Naive B cell (primary cell): Measurements from ENCODE around the gene ZSWIM5. TPM values are rescaled to one million over a fixed set of nuclear protein-coding genes. Genes with fewer than 3 reads are reported as not detected.
A peak's percentile ranks its signal among the peaks of the same experiment; 100 is the strongest.
"Not testable (repeated sequence)": the region's sequence is repeated elsewhere in the genome, so short reads cannot be mapped to it uniquely, and the experiment has no call there.

ENCODE experiments used
- ATAC-seq, 2 donors: fragments of 150-1000 bp; cut with Tn5 transposase; 2 replicates each; pipeline ENCODE4 v1.10.0; 2021; ENCODE audit warnings: low read depth in 2 of 2, mild to moderate bottlenecking in 2 of 2, moderate library complexity in 2 of 2
- DNase-seq: peaks from one replicate; pipeline ENCODE4 v3.0.0; 2022
- H3K27ac Mint-ChIP-seq, 6 donors: one replicate each; pipeline ENCODE4 v1.8.0; 2020 to 2022; ENCODE audit warnings: mild to moderate bottlenecking in 6 of 6, mixed read lengths in 6 of 6, moderate library complexity in 5 of 6, inconsistent platforms in 2 of 6
- H3K27me3 Mint-ChIP-seq, 3 donors: one replicate each; pipeline ENCODE4 v1.8.0; 2021 to 2022; ENCODE audit warnings: mixed read lengths in 3 of 3, mild to moderate bottlenecking in 1 of 3
- H3K36me3 Mint-ChIP-seq, 2 donors: one replicate each; pipeline ENCODE4 v1.8.0; 2020 to 2022; ENCODE audit warnings: mixed read lengths in 2 of 2, inconsistent platforms in 1 of 2, mild to moderate bottlenecking in 1 of 2
- H3K4me1 Mint-ChIP-seq, 3 donors: one replicate each; pipeline ENCODE4 v1.8.0; 2020 to 2022; ENCODE audit warnings: mixed read lengths in 3 of 3, inconsistent platforms in 1 of 3, mild to moderate bottlenecking in 1 of 3, moderate library complexity in 1 of 3
- H3K4me3 Mint-ChIP-seq, 8 donors: one replicate each; pipeline ENCODE4 v1.8.0; 2020 to 2022; ENCODE audit warnings: mild to moderate bottlenecking in 8 of 8, mixed read lengths in 8 of 8, moderate library complexity in 8 of 8, inconsistent platforms in 2 of 8
- H3K9me3 Mint-ChIP-seq, 7 donors: one replicate each; pipeline ENCODE4 v1.8.0; 2020 to 2022; ENCODE audit warnings: mixed read lengths in 7 of 7, mild to moderate bottlenecking in 5 of 7, inconsistent platforms in 2 of 7, moderate library complexity in 1 of 7
- polyA plus RNA-seq, 6 donors: library from polyadenylated mRNA; unstranded; fragments of 300-500 nt; fragmentation: Illumina TruSeq; gene quantifications; one replicate each; pipeline ENCODE4 v1.2.3, GENCODE V29; 2021; ENCODE audit warnings: low read depth in 6 of 6

The ZSWIM5 gene
- polyA plus RNA-seq, 6 donors from 2014 or later, result 0.07 to 0.11 TPM; not detected in 4

DNA sequence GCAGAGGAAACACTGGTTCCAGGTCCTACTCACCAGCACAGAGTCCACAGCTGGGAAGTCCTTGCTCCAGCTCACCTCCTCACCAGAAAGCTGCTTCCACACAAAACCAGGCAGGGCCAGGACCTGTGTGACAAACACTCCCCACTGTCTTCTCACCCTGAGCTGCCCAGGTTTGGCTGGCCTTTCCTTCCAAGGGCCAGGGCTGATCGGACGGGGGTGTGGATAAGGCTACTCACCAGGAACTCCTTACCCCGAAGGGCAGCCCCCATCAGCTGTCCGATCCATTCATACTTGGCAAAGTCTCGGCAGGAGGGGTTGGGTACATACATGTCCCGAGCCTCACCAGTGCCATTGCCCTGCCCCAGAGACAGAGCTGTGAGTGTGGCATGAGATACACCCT is 200.6 kb downstream of the ZSWIM5 start:
- H3K27me3 Mint-ChIP-seq, result no peaks in the 10 kb centered on the region
- DNase-seq (no peak), ATAC-seq (no peak)
- peaks cover 9 to 56% of the 10 kb centered on the region in 2 donors for H3K36me3 Mint-ChIP-seq
- no peaks in the 10 kb centered on the region for H3K9me3 Mint-ChIP-seq
- no peak overlapping the region for H3K27ac Mint-ChIP-seq
- no peak overlapping the region for H3K4me3 Mint-ChIP-seq
- peaks cover 26 to 31% (median 29%) of the 10 kb centered on the region in 3 donors for H3K4me1 Mint-ChIP-seq

DNA sequence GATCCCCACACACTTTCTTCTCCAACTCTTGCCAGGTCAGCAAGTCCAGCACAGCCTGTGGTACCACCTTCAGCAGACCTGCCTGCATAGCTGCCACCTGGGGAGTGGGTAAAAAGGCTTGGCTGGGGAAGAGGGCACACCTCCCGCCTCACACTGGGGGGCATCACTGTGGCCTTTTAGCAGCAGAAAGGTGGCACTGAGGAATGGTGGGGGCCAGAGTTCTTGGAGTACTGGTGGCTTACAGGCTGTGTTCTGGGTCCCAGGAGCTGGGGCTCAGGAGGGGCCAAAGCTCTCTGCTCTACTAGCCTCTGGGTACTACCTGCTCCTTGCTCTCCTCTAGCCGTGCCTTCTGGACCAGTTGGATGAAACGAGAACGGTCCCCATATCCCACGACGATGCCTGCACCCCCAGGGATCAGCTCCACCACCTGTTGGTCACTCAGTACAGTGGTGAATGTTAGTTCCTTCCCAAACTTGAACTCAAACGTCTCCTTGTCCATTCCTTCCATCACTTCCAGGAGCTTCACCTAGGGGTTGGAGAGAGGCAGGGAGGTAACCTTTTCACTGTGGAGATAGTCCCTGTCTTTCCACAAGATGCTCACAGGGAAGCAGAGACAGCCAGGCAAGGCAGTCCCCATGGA is 202.0 kb downstream of the ZSWIM5 start:
- Mint-ChIP-seq H3K4me3 (no peak overlapping the region), H3K27ac (peak overlapping the region in 2 of 6 donors; percentile 14 to 95), H3K4me1 (peaks cover 13 to 22% (median 19%) of the 10 kb centered on the region in 3 donors), H3K36me3 (peaks cover 9 to 56% of the 10 kb centered on the region in 2 donors), H3K9me3 (no peaks in the 10 kb centered on the region), H3K27me3 (no peaks in the 10 kb centered on the region)
- DNase-seq (no peak), ATAC-seq (no peak)

GRCh38 chr1:45003741-45004140 is 202.7 kb downstream of the ZSWIM5 start:
- H3K27ac Mint-ChIP-seq, result no peak overlapping the region
- ATAC-seq, result no peak
- H3K4me1 Mint-ChIP-seq, result peaks cover 7 to 15% (median 13%) of the 10 kb centered on the region in 3 donors
- peaks cover 9 to 50% of the 10 kb centered on the region in 2 donors for H3K36me3 Mint-ChIP-seq
- DNase-seq, result no peak
- no peaks in the 10 kb centered on the region for H3K27me3 Mint-ChIP-seq
- H3K4me3 Mint-ChIP-seq, result no peak overlapping the region
- no peaks in the 10 kb centered on the region for H3K9me3 Mint-ChIP-seq

GRCh38 chr1:45002650-45003645 is 203.5 kb downstream of the ZSWIM5 start:
- H3K27ac Mint-ChIP-seq, result peak overlapping the region in 4 of 6 donors; percentile 12 to 60 (median 54)
- H3K4me3 Mint-ChIP-seq, result peak overlapping the region in 1 of 8 donors; percentile 23
- DNase-seq, result no peak
- no peaks in the 10 kb centered on the region for H3K27me3 Mint-ChIP-seq
- H3K36me3 Mint-ChIP-seq, result peaks cover 9 to 45% of the 10 kb centered on the region in 2 donors
- ATAC-seq, result no peak
- H3K9me3 Mint-ChIP-seq, result no peaks in the 10 kb centered on the region
- peaks cover 3 to 12% (median 7%) of the 10 kb centered on the region in 3 donors for H3K4me1 Mint-ChIP-seq

DNA sequence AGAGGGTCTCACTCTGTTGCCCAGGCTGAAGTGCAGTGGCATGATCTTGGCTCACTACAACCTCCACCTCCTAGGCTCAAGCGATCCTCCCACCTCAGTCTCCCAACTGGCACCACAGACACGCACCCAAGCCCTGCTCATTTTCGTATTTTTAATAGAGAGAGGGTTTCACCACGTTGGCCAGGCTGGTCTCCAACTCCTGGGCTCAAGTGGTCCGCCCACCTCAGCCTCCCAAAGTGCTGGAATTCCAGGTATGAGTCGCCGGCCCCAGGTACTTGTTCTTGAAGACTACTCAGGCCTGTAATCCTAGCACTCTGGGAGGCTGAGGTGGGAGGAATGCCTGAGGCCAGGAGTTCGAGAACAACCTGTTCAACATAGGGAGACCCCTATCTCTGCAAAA is 204.8 kb downstream of the ZSWIM5 start:
- H3K36me3 Mint-ChIP-seq, result peaks cover 9 to 33% of the 10 kb centered on the region in 2 donors
- H3K4me3 Mint-ChIP-seq, ATAC-seq, H3K9me3 Mint-ChIP-seq, DNase-seq, H3K27me3 Mint-ChIP-seq: not testable (repeated sequence)
- H3K27ac Mint-ChIP-seq, result peak overlapping the region in 1 of 6 donors; percentile 26
- peaks cover 0 to 12% (median 7%) of the 10 kb centered on the region in 3 donors for H3K4me1 Mint-ChIP-seq

DNA sequence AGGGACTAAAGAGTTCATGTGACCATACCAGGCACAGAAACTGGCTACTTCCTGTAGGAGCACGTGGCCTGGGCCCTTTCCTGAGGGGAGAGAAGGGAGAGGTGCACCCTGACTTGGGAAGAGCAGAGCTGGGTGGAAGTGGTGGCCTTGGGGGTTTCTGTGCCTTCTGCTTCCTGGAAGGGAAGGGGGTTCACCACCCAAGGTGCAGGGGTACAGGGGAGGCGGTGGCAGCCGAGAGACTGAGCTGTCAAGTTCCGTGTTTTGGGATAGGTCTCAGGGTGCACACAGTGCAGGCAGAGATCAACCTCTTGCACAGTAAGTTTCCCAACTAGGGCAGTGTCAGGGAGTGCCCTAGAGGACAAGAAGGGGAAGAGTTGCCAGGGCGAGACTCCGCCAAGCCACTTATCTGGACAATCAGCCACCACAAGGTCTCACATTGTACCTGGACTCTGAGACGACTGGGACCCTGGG is 205.4 kb downstream of the ZSWIM5 start:
- ATAC-seq, result no peak
- Mint-ChIP-seq H3K36me3 (peaks cover 9 to 33% of the 10 kb centered on the region in 2 donors), H3K9me3 (no peaks in the 10 kb centered on the region), H3K27me3 (no peaks in the 10 kb centered on the region), H3K4me1 (peaks cover 0 to 12% (median 7%) of the 10 kb centered on the region in 3 donors), H3K27ac (peak overlapping the region in 1 of 6 donors; percentile 26), H3K4me3 (no peak overlapping the region)
- no peak for DNase-seq

GRCh38 chr1:44999232-44999631 is 207.2 kb downstream of the ZSWIM5 start:
- no peak for DNase-seq
- ATAC-seq, result no peak
- peaks cover 0 to 12% (median 7%) of the 10 kb centered on the region in 3 donors for H3K4me1 Mint-ChIP-seq
- no peaks in the 10 kb centered on the region for H3K27me3 Mint-ChIP-seq
- H3K4me3 Mint-ChIP-seq, result no peak overlapping the region
- no peaks in the 10 kb centered on the region for H3K9me3 Mint-ChIP-seq
- no peak overlapping the region for H3K27ac Mint-ChIP-seq
- peaks cover 9 to 18% of the 10 kb centered on the region in 2 donors for H3K36me3 Mint-ChIP-seq

DNA sequence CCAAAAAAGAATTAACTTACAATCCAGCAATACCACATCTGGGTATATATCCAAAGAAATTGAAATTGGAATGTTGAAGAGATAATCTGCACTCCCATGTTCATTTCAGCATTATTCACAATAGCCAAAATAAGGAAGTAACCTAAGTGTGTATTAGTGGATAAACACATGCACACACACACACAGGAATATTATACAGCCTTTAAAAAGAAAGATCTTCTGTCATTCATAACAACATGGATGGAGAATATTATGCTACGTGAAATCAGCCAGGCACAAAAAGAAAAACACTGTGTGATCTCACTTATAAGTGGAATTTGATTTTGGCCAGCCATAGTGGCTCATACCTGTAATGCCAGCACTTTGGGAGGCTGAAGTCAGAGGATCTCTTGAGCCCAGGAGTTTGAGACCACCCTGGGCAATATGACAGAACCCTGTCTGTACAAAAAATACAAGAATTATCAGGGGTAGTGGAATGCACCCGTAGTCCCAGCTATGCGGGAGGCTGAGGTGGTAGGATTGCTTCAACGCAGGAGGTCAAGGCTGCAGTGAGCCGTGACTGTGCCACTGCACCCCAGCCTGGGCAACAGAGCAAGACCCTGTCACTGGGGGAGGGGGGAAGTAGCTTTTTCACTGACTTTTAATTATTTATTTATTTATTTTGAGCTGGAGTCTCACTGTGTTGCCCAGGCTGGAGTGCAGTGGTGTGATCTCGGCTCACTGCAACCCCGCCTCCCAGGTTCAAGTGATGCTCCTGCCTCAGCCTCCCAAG is 210.8 kb downstream of the ZSWIM5 start:
- no peaks in the 10 kb centered on the region for H3K9me3 Mint-ChIP-seq
- H3K27ac Mint-ChIP-seq, result no peak overlapping the region
- ATAC-seq (no peak), DNase-seq (no peak)
- H3K4me3 Mint-ChIP-seq, result no peak overlapping the region
- H3K27me3 Mint-ChIP-seq, result no peaks in the 10 kb centered on the region
- H3K36me3 Mint-ChIP-seq, result no peaks in the 10 kb centered on the region
- H3K4me1 Mint-ChIP-seq, result peaks cover 0 to under 1% (median 0%) of the 10 kb centered on the region in 3 donors

DNA sequence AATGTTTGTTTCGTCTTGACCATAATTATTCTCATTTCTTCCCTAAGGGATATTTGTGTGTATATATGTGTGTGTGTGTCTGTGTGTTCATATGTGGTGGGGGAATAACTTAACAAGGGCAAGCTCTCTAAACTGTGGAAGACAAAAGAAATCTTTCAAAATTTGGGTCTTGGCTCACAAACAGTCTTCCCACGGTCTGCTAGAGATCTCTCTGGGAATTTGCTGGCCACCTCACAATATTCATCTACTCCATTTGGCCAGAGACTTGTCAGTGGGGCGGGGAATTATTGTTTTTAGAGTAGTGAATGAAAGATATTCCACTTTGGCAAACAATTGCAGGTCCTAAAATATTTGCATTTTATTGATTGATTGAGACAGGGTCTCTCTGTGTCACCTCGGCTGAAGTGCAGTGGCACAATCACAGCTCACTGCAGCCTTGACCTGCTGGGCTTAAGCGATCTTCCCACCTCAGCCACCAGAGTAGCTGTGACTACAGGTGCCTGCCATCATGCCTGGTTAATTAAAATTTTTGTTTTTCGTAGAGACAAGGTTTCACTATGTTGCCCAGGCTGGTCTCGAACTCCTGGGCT is 212.0 kb downstream of the ZSWIM5 start:
- H3K4me3 Mint-ChIP-seq, result no peak overlapping the region
- H3K27ac Mint-ChIP-seq, result no peak overlapping the region
- H3K27me3 Mint-ChIP-seq, result no peaks in the 10 kb centered on the region
- ATAC-seq (no peak), DNase-seq (no peak)
- H3K4me1 Mint-ChIP-seq, result no peaks in the 10 kb centered on the region
- H3K36me3 Mint-ChIP-seq, result no peaks in the 10 kb centered on the region
- H3K9me3 Mint-ChIP-seq, result no peaks in the 10 kb centered on the region

- Mint-ChIP-seq H3K36me3 (no peaks in the 10 kb centered on the region), H3K4me1 (peaks cover 13 to 19% (median 17%) of the 10 kb centered on the region in 3 donors), H3K9me3 (no peaks in the 10 kb centered on the region), H3K4me3 (peak overlapping the region in 5 of 8 donors; percentile 2 to 65 (median 56)), H3K27me3 (no peaks in the 10 kb centered on the region), H3K27ac (no peak overlapping the region)
- DNase-seq (no peak), ATAC-seq (no peak)
These were observed 217.8 kb downstream of the ZSWIM5 start for GRCh38 chr1:44988531-44989156.

GRCh38 chr1:44985747-44986359 is 220.6 kb downstream of the ZSWIM5 start:
- ATAC-seq, result peak in 1 of 2 donors; percentile 2
- no peak for DNase-seq

GRCh38 chr1:44977372-44977771 is 229.0 kb downstream of the ZSWIM5 start:
- H3K27ac Mint-ChIP-seq, H3K4me3 Mint-ChIP-seq, H3K9me3 Mint-ChIP-seq, DNase-seq, H3K27me3 Mint-ChIP-seq, ATAC-seq: not testable (repeated sequence)
- Mint-ChIP-seq H3K36me3 (peaks cover 25 to 38% of the 10 kb centered on the region in 2 donors), H3K4me1 (peaks cover 10 to 21% (median 15%) of the 10 kb centered on the region in 3 donors)

More at GRCh38 chr1:44985747-44986359, 220.6 kb downstream of the ZSWIM5 start:
- H3K27me3 Mint-ChIP-seq, result no peaks in the 10 kb centered on the region
- no peaks in the 10 kb centered on the region for H3K9me3 Mint-ChIP-seq
- H3K27ac Mint-ChIP-seq, result peak overlapping the region in 3 of 6 donors; percentile 78 to 98 (median 95)
- peaks cover 13 to 22% (median 20%) of the 10 kb centered on the region in 3 donors for H3K4me1 Mint-ChIP-seq
- peaks cover 0 to under 1% of the 10 kb centered on the region in 2 donors for H3K36me3 Mint-ChIP-seq
- peak overlapping the region; percentile 92 to 100 (median 99) for H3K4me3 Mint-ChIP-seq
